HG02970 (cell line): Measurements from ENCODE around the gene IQCE.

Experiments used
- ATAC-seq: cut with Tn5 transposase; IDR thresholded peaks from one replicate; pipeline ENCODE4 v1.9.1; 2021; ENCODE audit warnings: mild to moderate bottlenecking, moderate library complexity, moderate number of reproducible peaks; ENCODE audit not compliant: unreplicated experiment, low FRiP score

Gene IQCE

GRCh38 chr7:2520131-2520760, 38.5 kb upstream of the IQCE start:
- ATAC-seq = peak; percentile 2

DNA sequence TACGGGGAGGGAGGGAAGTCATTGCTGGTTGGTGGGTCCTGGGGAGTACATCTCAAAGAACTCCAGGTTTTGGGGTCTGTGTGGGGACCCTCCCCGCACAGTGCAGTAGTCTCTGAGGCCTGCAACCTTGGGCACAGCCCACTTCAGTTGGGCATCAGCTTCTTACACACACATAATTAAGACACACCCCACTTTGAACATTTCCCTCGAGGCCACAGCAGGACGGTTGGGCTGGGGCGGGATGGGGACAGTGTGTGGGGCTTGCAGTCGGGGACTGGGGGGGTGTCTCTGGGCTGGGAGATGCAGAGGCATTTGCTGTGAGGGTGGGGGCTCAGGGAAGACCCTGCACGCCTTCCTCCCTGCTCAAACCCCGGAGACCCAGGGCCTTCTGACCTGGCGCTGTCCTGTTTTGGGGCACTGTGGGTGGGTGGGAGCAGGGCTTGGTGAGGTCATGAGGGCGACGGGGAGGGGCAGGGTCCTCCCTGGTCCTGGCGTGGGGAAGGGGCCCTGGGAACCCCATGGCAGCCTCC, 38.0 kb upstream of the IQCE start:
- ATAC-seq = no peak

GRCh38 chr7:2521341-2521745, 37.4 kb upstream of the IQCE start:
- ATAC-seq = no peak

GRCh38 chr7:2521952-2522591, 36.7 kb upstream of the IQCE start:
- no peak for ATAC-seq

- no peak for ATAC-seq
Observed at GRCh38 chr7:2522780-2523433, 35.9 kb upstream of the IQCE start.

DNA sequence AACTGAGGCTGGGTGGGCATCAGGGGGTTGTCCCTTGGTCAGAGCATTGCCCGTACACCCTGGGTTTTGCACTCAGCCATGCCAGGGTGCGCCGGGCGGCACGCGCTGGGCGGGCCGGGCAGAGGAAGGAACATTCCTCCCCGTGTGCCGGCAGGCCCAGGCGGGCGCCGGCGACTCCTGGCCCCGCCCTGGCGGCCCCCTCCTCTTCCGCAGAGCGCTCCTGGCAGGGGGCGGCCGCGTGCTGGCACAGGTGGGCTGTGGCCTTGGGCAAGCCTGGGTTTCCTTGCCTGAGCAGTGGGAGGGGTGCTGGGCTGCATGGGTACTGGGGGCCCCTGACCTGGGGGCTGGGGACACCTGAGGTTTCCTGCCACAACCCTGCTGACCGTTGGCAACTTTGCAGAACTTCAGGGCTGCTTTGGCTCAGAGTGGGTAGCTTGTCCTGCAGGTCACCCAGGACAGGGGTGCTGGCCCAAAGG, 35.3 kb upstream of the IQCE start:
- ATAC-seq = no peak

GRCh38 chr7:2523941-2524807, 34.6 kb upstream of the IQCE start:
- ATAC-seq = no peak

DNA sequence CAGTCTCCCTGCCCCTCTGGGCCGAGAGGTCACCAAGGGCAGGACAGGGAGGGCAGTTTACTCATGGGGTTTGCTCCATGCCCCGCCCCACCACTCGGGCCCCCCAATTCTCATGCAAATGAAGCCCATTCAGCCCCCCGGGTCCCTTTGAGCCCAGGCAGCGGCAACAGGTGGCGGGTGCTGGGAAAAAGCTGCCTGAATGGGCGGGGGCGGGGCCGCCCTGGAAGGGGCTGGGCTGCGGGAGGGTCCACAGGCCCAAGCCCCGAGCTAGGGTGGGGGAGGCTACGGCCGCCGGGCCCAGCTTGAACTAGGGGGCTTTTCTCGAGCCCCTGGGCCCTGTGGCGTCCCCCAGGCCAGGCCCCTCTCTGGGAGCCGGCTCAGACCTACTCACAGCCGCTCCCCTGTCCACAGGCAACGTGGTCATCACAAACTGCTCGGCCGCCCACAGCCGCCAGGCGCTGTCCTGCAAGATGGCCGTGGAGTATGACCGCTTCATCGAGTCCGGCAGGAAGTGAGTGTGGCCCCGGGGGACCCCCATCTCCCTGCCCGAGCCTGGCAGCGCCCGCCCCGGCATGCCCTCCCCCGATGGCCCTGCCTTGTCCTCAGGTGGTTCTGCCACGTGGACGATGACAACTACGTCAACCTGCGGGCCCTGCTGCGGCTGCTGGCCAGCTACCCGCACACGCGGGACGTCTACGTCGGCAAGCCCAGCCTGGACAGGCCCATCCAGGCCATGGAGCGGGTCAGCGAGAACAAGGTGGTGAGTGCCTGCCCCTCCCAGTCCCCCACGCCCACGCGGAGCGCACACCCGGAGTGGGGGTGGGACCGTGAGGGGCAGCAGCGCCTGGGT, 33.7 kb upstream of the IQCE start:
- no peak for ATAC-seq

- no peak for ATAC-seq
Observed at GRCh38 chr7:2525658-2526630, 32.8 kb upstream of the IQCE start.

- ATAC-seq = no peak
Observed at GRCh38 chr7:2526659-2527504, 31.9 kb upstream of the IQCE start.

- no peak for ATAC-seq
Observed at GRCh38 chr7:2527505-2528467, 31.0 kb upstream of the IQCE start.

DNA sequence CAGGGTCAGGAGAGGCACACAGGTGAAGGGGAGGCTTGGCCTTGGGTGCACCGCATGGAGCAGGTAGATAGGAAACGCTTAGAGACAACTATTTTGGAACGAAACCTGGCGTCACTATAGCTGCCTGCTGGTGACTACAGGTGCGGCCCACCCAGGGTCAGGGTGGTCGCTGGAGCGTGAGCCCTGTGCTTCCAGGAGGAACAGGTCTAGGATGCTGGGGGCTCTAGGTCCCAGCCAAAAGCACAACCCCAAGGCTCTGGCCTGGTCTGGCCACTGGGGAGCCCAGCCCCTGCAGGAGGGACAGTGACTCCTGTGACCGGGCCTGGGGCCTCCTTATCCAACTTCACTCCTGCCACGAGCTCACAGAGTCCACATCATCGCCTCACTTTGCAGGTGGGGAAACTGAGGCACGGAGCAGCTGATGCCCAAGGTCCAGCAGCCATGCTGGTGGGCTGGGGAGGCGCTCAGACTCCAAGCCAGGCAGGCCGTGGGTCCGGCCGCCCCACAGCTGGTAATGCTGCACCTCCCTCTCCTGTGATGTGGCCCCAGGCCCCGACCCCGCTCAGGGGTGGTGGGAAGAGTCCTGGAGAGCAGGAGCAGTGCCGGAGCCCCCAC, 30.2 kb upstream of the IQCE start:
- no peak for ATAC-seq

DNA sequence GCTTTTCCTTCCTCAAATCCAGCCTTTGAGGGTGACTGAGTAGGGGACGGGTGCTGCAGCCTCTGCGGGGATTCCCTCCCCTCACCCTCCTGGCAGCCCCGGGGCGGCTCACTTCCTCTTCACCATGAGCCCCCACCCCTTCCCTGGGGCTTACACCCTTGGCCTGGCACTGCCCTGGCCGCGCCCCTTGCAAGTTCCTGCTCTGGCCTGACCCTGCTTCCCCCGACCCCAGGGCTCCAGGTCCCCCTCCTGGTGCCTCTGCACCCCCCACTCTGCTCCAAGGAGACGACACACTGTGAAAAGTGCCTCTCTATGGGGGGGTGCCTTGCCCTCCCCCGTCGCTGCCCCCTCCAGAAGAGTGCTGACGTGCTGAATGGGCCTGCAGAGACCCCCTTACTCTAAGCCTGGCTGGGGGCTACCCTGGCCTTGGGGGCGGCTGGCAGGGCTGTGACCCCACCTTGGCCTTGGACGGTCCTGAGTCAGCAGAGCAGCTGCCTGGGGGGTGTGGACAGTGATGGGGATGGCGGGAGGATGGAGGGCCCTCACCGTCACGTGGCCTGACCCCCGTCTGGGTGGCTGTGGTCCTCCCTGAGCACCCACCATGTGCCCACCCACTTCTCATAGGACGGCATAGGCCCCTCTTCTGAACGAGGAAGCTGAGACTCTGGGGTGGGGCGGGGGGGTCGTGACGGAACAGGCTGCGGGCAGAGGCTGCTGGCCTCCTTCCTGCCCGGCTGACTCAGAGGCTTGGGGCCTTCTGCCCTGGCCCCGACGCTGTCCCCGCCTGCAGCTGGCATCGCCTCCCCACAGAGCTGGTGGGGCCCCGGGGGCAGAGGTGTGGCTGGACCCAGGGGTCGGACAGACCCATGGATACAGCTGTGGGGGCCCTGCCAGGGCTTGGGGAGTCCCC, 29.4 kb upstream of the IQCE start:
- ATAC-seq = no peak

DNA sequence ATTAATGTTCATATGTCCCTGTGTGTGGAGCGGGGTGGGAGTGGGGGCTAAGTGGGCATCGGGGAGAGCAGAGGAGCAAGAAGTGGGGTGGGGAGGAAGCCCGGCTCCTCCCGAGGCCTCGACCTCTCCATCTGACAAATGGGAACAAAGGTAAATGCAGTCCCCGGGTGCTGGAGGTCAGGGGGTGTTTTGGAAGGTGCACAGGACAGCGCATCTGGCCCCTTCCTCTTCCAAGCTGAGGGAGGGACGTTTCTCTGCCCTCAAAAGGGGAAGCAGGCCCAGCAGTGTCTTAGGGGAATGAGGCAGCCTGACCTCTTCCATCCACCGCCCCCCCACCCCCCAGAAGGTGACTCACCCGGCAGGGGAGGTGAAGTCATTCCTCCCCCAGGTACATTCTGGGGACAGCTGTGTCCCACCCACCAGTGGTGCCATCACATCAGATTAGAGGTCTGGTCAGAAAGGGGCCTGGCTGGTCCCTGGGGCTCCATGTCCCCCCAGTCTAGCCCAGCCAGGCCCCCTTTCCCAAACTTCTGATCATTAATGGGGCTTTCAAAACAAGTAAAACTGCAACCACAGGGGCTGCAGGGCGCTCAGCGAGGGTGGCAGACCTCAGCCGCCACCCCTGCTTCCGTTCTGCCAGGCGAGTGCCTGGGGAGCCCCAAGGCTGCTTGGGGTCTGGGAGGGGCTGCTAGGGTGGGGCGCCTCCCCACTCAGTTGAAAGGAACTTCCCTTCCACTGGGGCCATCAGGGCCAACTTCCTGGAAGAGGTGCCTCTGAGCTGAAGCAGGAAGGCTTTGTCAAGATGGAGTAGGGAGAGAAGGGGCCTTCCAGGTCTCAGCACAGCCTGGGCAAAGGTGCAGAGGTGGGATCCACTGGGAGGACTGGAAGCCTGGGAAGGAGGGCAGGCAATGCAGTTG, 28.4 kb upstream of the IQCE start:
- ATAC-seq = no peak
